HG03354 (cell line): ENCODE data around the gene LY86.

ENCODE experiments used
- ATAC-seq: cut with Tn5 transposase; IDR thresholded peaks from one replicate; pipeline ENCODE4 v1.9.1; 2021; ENCODE audit warnings: mild to moderate bottlenecking; ENCODE audit not compliant: unreplicated experiment, poor library complexity, severe bottlenecking

LY86 gene

GRCh38 chr6:6694368-6694780 is 105.9 kb downstream of the LY86 start:
- no peak for ATAC-seq

- no peak for ATAC-seq
Measured at GRCh38 chr6:6694825-6695624, 106.5 kb downstream of the LY86 start.

- ATAC-seq = no peak
Measured at GRCh38 chr6:6695625-6696276, 107.2 kb downstream of the LY86 start.

GRCh38 chr6:6696867-6697531 is 108.5 kb downstream of the LY86 start:
- ATAC-seq = no peak

GRCh38 chr6:6697620-6698019 is 109.1 kb downstream of the LY86 start:
- no peak for ATAC-seq

GRCh38 chr6:6699741-6700367 is 111.3 kb downstream of the LY86 start:
- ATAC-seq = no peak

GRCh38 chr6:6700407-6701270 is 112.1 kb downstream of the LY86 start:
- ATAC-seq = no peak

GRCh38 chr6:6701864-6702263 is 113.3 kb downstream of the LY86 start:
- no peak for ATAC-seq

GRCh38 chr6:6703699-6704098 is 115.2 kb downstream of the LY86 start:
- no peak for ATAC-seq
